ENCODE data around the gene FOXG1. TPM values are rescaled to one million over a fixed set of nuclear protein-coding genes. Genes with fewer than 3 reads are reported as not detected.

FOXG1 gene
- total RNA-seq, 3 donors from 2014 or later: not detected

DNA sequence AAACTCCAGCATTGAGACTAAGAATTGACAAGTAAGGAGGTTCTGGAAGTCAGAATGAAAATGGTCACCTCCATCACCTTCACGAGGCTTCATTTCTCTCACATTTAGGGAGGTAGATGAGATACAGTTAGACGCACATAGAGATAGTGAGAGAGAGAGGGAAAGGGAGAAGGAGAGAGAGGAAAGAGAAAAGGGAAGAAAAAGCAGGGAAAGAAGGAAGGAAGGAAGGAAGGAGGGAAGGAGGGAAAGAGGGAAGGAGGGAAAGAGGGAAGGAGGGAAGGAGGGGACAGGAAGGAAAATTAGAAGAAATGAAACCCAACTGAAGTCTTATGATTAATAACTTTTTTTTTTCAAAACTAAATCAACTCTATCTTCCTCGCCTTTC lies 10.7 kb upstream of the FOXG1 start:
- H3K4me3 ChIP-seq: no peak overlapping the region
- DNase-seq (no peak), ATAC-seq (no peak)
- H3K9me3 ChIP-seq: no peaks in the 10 kb centered on the region
- H3K36me3 ChIP-seq (ENCODE audit: low read depth): no peaks in the 10 kb centered on the region
- intact Hi-C loops (cut with DNase I, micrococcal nuclease): loop anchor here in 1 of 2 donors (10.0 kb wide), 1 partner anchor 779 kb away; no protein-coding TSS in a partner anchor
- TF ChIP-seq, protein P1, sequence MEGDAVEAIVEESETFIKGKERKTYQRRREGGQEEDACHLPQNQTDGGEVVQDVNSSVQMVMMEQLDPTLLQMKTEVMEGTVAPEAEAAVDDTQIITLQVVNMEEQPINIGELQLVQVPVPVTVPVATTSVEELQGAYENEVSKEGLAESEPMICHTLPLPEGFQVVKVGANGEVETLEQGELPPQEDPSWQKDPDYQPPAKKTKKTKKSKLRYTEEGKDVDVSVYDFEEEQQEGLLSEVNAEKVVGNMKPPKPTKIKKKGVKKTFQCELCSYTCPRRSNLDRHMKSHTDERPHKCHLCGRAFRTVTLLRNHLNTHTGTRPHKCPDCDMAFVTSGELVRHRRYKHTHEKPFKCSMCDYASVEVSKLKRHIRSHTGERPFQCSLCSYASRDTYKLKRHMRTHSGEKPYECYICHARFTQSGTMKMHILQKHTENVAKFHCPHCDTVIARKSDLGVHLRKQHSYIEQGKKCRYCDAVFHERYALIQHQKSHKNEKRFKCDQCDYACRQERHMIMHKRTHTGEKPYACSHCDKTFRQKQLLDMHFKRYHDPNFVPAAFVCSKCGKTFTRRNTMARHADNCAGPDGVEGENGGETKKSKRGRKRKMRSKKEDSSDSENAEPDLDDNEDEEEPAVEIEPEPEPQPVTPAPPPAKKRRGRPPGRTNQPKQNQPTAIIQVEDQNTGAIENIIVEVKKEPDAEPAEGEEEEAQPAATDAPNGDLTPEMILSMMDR (IDR thresholded peaks at IDR 0.05): no peak
- no peaks in the 10 kb centered on the region for H3K4me1 ChIP-seq (ENCODE audit: low read depth)

DNA sequence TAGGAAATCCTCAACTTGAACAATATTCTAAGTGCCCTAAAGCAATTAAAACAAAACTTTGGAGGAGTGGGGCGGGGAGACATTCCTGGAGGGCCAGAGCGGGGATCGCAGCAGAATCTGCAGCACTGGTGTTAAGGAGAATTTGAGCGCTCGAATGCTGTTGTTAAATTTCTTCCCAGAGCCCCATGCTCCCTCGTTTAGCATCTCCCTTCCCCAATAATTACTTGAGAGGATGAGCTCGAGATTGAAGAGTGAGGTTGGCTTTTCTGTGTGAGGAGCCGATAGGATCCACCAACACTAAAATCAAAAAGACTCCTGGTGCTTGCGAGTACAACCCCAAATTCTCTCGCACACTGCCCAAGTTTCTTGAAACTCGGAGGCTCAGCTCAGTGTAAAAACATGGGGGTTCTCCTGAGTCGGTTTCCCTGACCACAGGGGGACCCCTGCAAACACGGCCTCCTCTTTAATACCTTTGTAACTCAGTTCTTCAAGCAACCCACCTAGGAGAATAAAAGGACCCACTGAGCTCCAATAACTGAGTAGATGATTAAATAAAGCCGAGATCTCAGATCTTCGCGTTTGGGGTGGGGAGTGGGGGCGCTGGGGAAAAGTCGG lies 10.2 kb upstream of the FOXG1 start:
- Histone ChIP-seq H3K4me3 (no peak overlapping the region), H3K9me3 (no peaks in the 10 kb centered on the region), H3K4me1 (ENCODE audit: low read depth) (no peaks in the 10 kb centered on the region), H3K36me3 (ENCODE audit: low read depth) (no peaks in the 10 kb centered on the region)
- intact Hi-C loops (cut with DNase I, micrococcal nuclease): loop anchor here in 1 of 2 donors (10.0 kb wide), 1 partner anchor 778 kb away; no protein-coding TSS in a partner anchor
- ATAC-seq (no peak), DNase-seq (no peak)
- TF ChIP-seq, protein P1 (IDR thresholded peaks at IDR 0.05): no peak

DNA sequence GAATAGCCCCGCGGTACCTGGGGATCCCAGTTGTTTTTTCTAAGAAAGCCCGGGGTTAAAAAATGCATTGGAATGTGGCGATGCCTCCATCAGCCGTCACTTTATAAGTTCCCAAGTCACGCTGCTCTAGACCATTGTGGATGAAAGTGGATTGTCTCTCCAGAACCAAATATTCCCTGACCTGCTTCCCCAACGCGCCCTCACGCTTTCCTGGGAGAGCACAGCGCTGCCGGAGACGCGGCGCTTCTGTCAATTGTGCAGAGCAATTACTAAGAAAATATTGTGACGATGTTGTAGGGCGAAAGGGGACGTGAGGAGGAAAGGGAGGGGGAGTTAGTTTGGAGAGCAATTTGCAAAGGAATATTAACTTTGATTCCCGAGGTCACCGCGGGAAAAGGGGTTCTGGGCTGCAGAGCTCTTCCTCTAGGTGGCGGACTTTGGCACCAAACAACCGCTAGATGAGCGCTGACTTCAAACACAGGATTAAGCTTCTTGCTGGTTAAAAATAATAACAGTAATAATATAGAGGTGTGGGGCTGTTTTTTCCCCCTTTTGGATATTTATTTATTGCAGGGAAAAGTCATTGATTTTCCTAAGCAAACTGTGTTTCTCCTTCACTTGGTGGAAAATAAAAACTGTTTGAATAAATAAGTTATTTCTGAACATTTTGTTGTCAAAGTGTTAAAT lies 9.6 kb upstream of the FOXG1 start:
- H3K9me3 ChIP-seq: no peaks in the 10 kb centered on the region
- ATAC-seq (no peak), DNase-seq (no peak)
- intact Hi-C loops (cut with DNase I, micrococcal nuclease): loop anchor here in 1 of 2 donors (10.0 kb wide), 1 partner anchor 778 kb away; no protein-coding TSS in a partner anchor
- TF ChIP-seq, protein P1 (IDR thresholded peaks at IDR 0.05): no peak
- H3K4me3 ChIP-seq: no peak overlapping the region
- no peaks in the 10 kb centered on the region for H3K4me1 ChIP-seq (ENCODE audit: low read depth)
- H3K36me3 ChIP-seq (ENCODE audit: low read depth): no peaks in the 10 kb centered on the region

DNA sequence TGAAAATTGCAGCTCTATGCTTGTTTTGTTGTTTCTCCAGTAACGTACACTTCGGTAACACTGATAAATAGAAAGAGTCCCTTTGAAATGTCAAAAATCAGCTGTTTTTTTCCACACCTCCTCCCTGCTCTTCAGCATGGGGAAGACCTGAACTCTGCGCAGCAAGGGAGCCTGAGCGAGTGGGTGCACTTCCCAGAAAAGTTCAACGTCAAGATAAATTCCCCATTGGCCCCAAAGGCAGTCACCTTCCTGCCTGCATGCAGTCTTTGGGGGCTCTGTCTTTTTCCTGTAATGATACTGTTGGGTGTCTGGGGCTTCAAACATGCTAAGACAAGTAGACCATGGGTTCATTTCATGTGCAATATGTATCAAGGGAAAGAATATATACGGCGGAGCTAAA lies 8.8 kb upstream of the FOXG1 start:
- Histone ChIP-seq H3K9me3 (no peaks in the 10 kb centered on the region), H3K4me3 (no peak overlapping the region), H3K4me1 (ENCODE audit: low read depth) (no peaks in the 10 kb centered on the region), H3K36me3 (ENCODE audit: low read depth) (no peaks in the 10 kb centered on the region)
- DNase-seq (no peak), ATAC-seq (no peak)
- TF ChIP-seq, protein P1 (IDR thresholded peaks at IDR 0.05): no peak
- intact Hi-C loops (cut with DNase I, micrococcal nuclease): loop anchor here in 1 of 2 donors (10.0 kb wide), 1 partner anchor 777 kb away; no protein-coding TSS in a partner anchor

DNA sequence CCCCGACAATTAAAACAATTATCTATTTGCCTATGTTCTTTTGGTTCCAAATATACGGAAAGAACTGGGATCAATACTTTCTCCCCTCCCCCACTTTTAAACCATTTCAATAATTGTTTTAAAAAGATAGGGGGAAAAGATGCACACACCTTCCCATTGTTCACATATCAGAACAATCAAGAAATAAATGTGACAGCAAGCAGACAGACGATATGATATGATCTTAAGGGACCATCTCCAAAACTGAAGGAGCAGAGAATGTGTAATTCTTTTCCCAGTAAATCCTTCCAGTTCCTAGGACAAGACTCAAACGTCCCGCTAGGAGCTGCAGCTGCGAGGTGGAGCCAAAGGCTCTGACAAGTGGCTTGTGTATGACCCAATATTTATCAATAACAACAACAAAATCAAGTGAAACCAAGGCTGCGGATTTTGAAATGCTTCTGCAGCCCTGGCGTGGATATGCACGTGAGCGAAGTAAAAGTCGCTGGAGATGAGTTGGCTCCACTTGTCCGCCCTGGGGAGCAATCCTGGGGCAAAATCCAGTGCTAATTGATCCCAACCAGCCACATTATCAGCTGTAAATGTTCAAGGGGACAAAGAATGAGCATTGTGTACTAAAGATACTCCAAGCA lies 8.2 kb upstream of the FOXG1 start:
- DNase-seq: no peak
- Histone ChIP-seq H3K36me3 (ENCODE audit: low read depth) (no peaks in the 10 kb centered on the region), H3K4me1 (ENCODE audit: low read depth) (no peaks in the 10 kb centered on the region), H3K9me3 (no peaks in the 10 kb centered on the region), H3K4me3 (no peak overlapping the region)
- intact Hi-C loops (cut with DNase I, micrococcal nuclease): loop anchor here in 1 of 2 donors (10.0 kb wide), 1 partner anchor 776 kb away; no protein-coding TSS in a partner anchor
- TF ChIP-seq, protein P1 (IDR thresholded peaks at IDR 0.05): no peak
- no peak for ATAC-seq

Data from mucosa of descending colon (tissue), 3 donors.